ENCODE measurements around the gene C1QL4.

Gene C1QL4

DNA sequence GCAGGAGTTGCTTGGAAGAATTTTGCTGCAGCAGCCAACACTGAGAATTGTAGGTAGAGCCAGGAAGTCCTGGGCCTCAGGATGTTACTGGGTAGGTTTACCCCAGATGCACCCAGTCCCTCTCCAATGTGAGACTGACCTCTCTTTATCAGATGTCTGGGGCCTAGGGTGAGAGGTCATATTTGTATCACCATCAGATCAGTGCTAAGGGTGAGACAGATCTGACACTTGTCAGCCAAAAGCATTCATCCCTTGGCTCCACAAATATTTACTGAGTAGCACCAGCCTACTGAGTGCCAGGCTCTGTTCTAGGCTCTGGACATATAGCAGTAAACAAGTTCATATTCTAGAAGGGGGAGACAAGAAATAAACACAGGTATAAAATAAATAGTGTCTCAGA lies 9.6 kb downstream of the C1QL4 start:
- H3K27me3 ChIP-seq (ENCODE audit: control insufficient read depth, low read length) = no peaks in the 10 kb centered on the region
- no peak overlapping the region for H3K27ac ChIP-seq (ENCODE audit: low read depth, low read length)
- no peaks in the 10 kb centered on the region for H3K9me3 ChIP-seq (ENCODE audit: control insufficient read depth, insufficient read depth, low read length)
- H3F3A ChIP-seq (ENCODE audit: control insufficient read depth, insufficient read depth) = peaks cover 1% of the 10 kb centered on the region; the same call in 1 of the 2 replicates
- peaks cover 69% of the 10 kb centered on the region for H3K36me3 ChIP-seq (ENCODE audit: control insufficient read depth, low read length)
- no peak overlapping the region for H3K4me2 ChIP-seq (ENCODE audit: low read length)
- TF ChIP-seq, protein P1, sequence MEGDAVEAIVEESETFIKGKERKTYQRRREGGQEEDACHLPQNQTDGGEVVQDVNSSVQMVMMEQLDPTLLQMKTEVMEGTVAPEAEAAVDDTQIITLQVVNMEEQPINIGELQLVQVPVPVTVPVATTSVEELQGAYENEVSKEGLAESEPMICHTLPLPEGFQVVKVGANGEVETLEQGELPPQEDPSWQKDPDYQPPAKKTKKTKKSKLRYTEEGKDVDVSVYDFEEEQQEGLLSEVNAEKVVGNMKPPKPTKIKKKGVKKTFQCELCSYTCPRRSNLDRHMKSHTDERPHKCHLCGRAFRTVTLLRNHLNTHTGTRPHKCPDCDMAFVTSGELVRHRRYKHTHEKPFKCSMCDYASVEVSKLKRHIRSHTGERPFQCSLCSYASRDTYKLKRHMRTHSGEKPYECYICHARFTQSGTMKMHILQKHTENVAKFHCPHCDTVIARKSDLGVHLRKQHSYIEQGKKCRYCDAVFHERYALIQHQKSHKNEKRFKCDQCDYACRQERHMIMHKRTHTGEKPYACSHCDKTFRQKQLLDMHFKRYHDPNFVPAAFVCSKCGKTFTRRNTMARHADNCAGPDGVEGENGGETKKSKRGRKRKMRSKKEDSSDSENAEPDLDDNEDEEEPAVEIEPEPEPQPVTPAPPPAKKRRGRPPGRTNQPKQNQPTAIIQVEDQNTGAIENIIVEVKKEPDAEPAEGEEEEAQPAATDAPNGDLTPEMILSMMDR (IDR thresholded peaks at IDR 0.05; ENCODE audit: low read depth, low read length, poor library complexity, severe bottlenecking) = no peak
- no peak for TF ChIP-seq EZH2phosphoT487 (IDR thresholded peaks at IDR 0.05; ENCODE audit: borderline replicate concordance, low read length)
- peaks cover 11% of the 10 kb centered on the region for H3K4me1 ChIP-seq (ENCODE audit: control insufficient read depth, low read length)
- no peak overlapping the region for H3K4me3 ChIP-seq (ENCODE audit: low read length)
- H4K20me1 ChIP-seq (ENCODE audit: control insufficient read depth, insufficient read depth, low read depth, low read length) = no peaks in the 10 kb centered on the region
- peaks cover 23% of the 10 kb centered on the region for H3K79me2 ChIP-seq (ENCODE audit: control insufficient read depth, low read length)
- H3K9me2 ChIP-seq (replicated peaks; ENCODE audit: control insufficient read depth, low read length) = no peaks in the 10 kb centered on the region

DNA sequence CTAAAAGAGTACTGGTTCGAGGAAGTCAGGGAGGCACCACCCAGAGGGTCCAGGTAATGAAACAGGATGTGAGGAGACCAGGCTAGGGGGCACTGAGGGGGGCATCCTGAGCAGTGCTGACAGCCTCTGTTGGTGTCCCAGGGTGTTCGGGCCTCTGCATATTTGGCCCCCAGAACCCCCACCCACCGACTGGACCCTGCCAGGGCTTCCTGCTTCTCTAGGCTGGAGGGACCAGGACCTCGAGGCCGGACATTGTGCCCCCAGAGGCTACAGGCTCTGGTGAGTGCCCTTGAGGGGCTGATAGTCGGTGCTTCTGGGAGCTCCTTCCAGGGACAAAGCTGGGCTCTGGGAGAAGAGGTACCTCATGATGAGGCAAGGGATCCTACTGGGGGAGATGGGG lies 11.4 kb downstream of the C1QL4 start:
- Histone ChIP-seq H3K9me3 (ENCODE audit: control insufficient read depth, insufficient read depth, low read length) (no peaks in the 10 kb centered on the region), H3K4me2 (ENCODE audit: low read length) (no peak overlapping the region), H4K20me1 (ENCODE audit: control insufficient read depth, insufficient read depth, low read depth, low read length) (no peaks in the 10 kb centered on the region), H3K27me3 (ENCODE audit: control insufficient read depth, low read length) (no peaks in the 10 kb centered on the region), H3K4me1 (ENCODE audit: control insufficient read depth, low read length) (peaks cover 20% of the 10 kb centered on the region), H3K27ac (ENCODE audit: low read depth, low read length) (no peak overlapping the region), H3K36me3 (ENCODE audit: control insufficient read depth, low read length) (peaks cover 60% of the 10 kb centered on the region), H3K79me2 (ENCODE audit: control insufficient read depth, low read length) (peaks cover 23% of the 10 kb centered on the region), H3F3A (ENCODE audit: control insufficient read depth, insufficient read depth) (no peaks in the 10 kb centered on the region), H3K9me2 (replicated peaks; ENCODE audit: control insufficient read depth, low read length) (no peaks in the 10 kb centered on the region), H3K4me3 (ENCODE audit: low read length) (no peak overlapping the region)
- TF ChIP-seq, protein P1 (IDR thresholded peaks at IDR 0.05; ENCODE audit: low read depth, low read length, poor library complexity, severe bottlenecking) = no peak
- TF ChIP-seq EZH2phosphoT487 (IDR thresholded peaks at IDR 0.05; ENCODE audit: borderline replicate concordance, low read length) = no peak

DNA sequence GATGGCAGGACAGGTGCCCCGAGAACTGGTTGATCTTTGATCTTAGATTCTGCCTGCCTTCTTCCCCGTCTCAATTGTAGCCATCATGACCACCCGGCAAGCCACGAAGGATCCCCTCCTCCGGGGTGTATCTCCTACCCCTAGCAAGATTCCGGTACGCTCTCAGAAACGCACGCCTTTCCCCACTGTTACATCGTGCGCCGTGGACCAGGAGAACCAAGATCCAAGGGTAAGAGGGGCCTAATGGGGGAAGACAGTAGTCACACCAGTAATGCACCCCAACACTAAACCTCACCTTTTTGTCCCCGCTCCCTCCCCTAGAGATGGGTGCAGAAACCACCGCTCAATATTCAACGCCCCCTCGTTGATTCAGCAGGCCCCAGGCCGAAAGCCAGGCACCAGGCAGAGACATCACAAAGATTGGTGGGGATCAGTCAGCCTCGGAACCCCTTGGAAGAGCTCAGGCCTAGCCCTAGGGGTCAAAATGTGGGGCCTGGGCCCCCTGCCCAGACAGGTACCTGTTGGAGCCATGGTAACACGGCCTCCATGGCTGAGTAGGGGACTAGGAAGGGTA lies 13.4 kb downstream of the C1QL4 start:
- H3K27ac ChIP-seq (ENCODE audit: low read depth, low read length) = peak overlapping the region; percentile 45
- H3K4me1 ChIP-seq (ENCODE audit: control insufficient read depth, low read length) = peaks cover 20% of the 10 kb centered on the region
- peaks cover 42% of the 10 kb centered on the region for H3K36me3 ChIP-seq (ENCODE audit: control insufficient read depth, low read length)
- no peaks in the 10 kb centered on the region for H3K9me2 ChIP-seq (replicated peaks; ENCODE audit: control insufficient read depth, low read length)
- H3K79me2 ChIP-seq (ENCODE audit: control insufficient read depth, low read length) = peaks cover 23% of the 10 kb centered on the region
- H3K27me3 ChIP-seq (ENCODE audit: control insufficient read depth, low read length) = no peaks in the 10 kb centered on the region
- peak overlapping the region; percentile 87 for H3K4me3 ChIP-seq (ENCODE audit: low read length)
- no peaks in the 10 kb centered on the region for H4K20me1 ChIP-seq (ENCODE audit: control insufficient read depth, insufficient read depth, low read depth, low read length)
- H3F3A ChIP-seq (ENCODE audit: control insufficient read depth, insufficient read depth) = no peaks in the 10 kb centered on the region
- TF ChIP-seq EZH2phosphoT487 (IDR thresholded peaks at IDR 0.05; ENCODE audit: borderline replicate concordance, low read length) = no peak
- TF ChIP-seq, protein P1 (IDR thresholded peaks at IDR 0.05; ENCODE audit: low read depth, low read length, poor library complexity, severe bottlenecking) = no peak
- H3K4me2 ChIP-seq (ENCODE audit: low read length) = peak overlapping the region; percentile 77
- H3K9me3 ChIP-seq (ENCODE audit: control insufficient read depth, insufficient read depth, low read length) = no peaks in the 10 kb centered on the region
